HTERT RPE-1 (cell line): Measurements from ENCODE around the gene ZBTB3.
"Not testable (repeated sequence)": the region's sequence is repeated elsewhere in the genome, so short reads cannot be mapped to it uniquely, and the experiment has no call there.

Experiments used
- in situ Hi-C: fragments of 300-500 bp; cut with MboI; formaldehyde crosslinking; loops from 4 replicates; pipeline ENCODE4 v1.14.3; 2020; ENCODE audit warnings: low sequenced_read_pairs

Gene ZBTB3

DNA sequence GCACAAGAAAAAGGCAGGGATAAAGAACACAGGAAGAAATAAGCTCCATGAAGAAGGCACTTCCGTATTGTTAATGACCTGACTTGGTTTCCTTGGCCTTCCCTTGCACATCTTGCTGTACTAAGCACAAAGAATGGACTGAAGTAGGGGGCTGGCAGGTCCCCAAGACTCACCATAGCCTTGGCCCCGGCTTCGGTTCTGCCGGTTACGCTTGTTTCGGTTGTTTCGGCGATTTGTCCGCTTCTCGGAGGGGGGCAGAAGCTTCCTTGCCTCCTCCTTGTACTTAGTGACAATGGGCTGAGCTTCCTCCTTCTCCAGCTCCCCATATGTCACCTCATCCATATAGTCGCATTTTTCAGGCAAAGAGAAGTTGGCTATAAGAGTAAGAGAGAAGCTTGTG, 37.1 kb downstream of the ZBTB3 start:
- in situ Hi-C loops, result no loop called here

DNA sequence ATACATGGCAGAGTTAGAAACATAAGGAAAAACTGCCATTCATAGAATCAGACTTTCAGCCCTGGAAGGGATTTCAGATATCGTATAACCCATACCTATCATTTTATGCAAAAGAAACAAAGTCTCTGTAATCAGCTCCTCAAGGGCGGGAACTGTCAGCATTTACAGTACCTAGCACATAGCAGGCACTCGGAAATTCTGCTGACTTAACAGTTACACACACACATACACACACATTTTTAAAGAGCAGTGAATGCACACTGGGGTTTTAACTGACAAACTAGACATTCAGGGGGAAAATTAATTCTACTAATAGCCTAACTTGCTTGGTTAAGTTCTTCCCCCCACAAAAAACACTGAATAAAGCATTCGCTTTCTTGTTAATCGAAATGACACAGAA, 37.8 kb downstream of the ZBTB3 start:
- in situ Hi-C loops, result no loop called here

DNA sequence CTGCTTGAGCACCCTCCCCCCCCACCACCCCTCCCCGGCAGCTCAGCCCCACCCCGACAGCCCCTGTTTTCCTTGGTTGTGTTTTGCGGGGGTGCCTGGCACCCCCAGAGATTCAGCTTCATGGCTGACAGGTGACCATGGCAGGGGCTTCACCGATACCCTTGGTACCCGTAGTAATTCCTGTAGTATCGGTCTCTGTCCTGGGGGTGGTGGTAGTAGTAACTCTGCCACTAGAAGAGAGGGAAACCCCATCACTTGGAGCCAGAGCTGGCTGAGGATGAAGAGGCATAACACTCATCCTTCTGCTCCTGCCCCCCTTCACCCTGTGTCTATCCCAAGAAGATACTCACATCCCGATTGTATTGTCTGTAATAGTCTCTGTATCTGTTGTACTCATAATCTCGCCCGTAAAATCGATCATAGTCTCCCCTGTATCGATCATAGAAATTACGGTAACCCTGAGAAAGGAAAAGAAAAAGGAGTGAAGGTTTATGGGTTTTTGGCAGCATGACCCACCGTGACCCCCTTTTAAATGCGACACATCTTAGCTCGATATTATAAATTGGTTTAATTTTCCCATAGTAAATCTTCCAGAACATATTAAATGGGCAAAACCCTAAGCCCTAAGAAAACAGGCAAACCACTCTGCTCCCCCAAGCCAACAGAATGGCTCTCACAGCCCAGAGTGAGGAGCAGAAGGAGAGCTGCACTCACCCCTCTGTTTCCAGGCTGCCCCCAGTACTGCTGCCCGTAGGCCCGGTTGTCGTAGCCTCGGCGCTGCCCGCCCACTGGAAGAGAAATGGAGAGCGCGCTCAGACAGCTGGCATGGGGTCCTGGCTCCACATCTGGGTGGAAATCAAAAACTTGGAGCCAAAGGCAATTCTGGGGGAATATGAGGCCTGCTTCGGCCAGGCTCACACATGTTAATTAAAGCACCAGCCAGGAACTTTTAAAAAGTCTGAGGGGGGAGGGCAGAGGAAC, 38.5 kb downstream of the ZBTB3 start:
- in situ Hi-C loops, result no loop called here

DNA sequence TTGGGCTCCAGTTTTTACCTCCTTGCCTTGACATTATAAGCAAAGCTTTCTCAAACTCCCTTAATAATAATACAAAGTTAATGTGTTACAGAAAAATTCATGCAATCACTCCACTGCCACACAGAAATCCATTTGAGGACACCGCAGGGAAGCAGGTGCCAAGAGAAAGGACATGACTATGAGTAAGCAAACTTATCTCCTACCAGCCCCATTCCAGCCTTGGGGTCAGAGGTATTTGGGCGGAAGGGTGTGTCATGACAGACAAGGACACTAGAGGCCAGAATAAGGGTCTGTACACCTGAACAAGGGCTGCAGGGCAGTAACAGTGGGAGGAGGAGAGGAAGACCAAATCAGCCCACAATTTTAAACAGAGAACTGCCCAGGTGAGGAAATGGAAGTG, 40.6 kb downstream of the ZBTB3 start:
- in situ Hi-C loops, result no loop called here

DNA sequence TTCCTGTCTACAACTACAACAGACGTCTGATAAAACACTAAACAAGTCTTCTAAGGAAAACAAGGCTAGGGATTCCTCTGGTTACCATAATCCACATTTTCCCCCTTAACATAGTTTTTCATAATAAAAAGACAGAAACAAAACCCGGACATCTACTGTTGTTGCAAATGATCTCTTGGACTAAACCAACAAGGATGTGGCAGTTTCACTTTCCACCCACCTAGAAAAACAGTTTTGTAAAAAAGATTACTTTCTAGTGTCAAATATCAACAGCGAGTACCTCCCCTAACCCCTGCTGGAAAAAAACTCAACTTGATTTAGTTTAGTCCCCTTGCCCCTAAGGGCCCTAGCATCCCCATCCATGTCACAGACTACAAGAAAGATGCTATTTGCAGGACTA, 41.1 kb downstream of the ZBTB3 start:
- in situ Hi-C loops, result no loop called here

DNA sequence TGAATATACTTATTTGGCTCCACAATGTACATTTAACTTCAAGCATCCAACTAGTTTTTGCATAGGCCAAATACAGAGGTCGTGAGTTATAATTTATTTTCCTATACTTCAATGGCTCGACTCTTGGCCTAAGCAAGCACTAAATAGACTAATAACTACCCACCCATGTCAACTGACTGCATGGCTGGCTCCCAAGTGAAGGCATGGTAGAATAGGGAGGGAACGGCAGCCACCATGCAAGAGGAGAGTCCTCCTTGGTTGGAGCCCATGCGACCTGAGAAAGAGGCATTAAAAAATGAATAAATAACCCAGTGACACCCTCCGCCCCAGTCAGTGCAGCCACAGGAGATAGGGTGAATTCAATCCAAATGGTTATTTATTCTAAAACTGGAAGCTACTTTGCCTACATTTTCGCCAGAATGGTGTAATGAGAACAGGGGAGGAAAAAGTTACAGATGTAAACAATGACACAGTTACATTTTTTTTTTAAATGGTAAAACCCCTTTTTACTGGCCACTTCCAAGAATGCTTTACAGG, 41.6 kb downstream of the ZBTB3 start:
- in situ Hi-C loops, result no loop called here

DNA sequence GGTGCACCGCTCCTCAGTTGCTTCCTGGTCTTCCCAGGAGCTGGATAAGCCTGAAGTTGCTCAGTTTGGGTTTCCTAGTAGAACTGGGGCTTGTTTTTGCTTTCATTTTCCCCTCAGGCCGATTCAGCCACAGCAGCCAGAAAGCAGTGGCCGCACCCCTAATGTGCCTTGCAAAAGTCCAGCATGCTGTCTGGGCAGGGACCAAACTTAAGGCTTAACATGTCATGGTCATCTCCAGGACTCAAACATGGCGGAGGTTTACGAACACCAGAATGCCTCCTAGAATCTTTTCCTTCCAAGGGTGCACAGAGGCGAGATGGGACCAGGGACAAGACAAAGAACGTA, 44.0 kb downstream of the ZBTB3 start:
- in situ Hi-C loops, result no loop called here

DNA sequence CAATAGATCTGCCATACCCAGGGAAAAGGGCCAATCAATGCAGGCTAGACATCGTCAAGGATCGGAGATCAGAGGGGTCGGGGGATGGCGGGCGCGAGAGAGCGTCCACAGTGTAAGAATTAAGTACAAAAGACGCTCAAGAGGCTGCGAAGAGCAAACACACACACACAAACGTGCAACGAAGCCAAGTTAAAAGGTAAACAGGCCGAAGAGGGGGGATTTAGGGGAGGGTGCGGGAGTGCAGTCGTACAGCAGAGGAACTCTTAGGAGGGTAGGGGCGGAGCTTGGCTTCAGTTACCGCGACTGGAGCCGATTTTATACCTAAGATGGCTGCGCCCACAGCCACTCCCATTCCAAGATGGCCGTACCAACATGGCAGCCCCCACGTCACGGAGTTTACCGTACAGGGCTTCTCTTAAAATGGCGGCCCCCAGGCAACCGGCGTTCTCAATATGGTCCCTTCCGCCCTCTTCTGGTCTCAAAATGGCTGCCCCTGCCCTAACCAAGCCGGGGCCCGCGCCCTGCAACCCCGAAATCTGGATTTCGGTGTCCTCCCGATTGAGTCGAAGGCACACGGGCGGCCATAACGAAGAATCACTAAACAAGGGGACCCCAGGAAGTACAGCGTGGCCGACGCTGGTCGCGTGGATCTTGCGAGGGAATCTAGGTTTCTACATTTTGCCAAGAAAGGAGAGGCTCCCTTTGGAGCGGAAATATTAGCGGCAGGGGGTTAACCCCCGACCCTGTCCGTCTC, 44.5 kb downstream of the ZBTB3 start:
- in situ Hi-C loops, result no loop called here

DNA sequence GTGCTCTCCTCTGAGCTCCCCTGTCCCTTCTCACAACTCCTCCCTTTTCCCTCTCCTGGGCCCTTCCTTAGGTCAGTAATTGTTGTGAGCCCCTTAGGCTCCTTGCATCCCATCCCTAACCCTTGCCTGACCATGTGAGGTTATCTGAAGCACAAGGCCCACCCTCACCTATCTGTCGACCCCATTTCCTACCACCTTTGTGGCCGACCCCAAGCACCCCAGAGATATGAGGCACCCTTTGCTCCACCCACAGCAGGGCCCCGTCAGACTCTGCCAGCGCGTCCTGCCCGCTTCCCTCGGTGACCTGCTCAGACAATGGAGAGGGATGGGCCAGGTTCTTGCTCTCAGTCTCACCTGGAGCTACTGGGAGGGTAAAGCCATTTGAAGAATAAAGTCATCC, 45.2 kb downstream of the ZBTB3 start:
- in situ Hi-C loops, result no loop called here

DNA sequence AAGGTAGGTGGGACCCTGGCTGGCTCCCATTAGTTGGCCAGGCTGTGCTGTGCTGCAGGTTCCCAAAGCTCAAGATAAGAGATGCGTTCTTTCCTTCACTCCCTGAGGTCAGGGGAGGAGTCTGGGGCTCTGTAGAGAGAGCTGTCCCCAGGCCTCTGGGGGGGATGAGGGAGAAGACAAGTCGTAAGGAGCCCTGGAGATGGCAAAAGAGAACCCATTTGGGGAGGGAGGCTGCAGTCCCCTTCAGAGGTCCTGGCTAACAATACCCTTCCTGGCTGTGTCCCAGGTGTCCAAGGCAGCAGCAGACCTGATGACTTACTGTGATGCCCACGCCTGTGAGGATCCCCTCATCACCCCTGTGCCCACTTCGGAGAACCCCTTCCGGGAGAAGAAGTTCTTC, 45.6 kb downstream of the ZBTB3 start:
- in situ Hi-C loops, result no loop called here

DNA sequence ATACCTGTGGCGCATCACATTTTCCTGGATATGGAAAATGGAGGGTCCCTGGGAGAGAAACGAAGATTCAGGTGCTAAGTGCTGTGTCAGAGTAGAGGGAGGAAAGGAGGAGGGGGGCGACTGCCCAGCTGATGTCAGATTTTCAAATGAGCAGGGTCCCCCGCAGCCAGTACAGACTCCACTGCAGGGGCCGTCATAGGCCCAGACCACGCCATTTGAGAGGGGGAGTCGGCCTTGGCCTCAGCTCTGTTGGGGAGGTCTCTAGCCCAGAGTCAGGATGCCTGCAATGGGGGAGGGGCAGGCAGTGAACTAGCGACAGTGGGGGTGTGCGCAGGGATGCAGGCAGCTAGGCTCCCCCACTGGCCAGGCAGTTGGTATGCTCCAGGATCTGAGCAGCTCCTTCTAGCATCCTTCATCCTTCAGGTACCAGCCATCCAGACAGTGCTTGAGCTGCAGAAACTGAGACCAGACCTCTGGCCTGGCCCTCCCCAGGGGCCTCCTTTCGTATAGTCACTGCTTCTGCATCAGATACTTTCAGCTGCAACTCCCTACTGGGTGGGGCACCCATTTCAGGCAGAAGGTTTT, 46.6 kb downstream of the ZBTB3 start, which contains the start of the genes BSCL2 and GNG3:
Gene BSCL2, minus strand, starts transcription at position 148 of the 585 bp plus-strand sequence. CDS start 229 bp downstream, outside the sequence.
Gene GNG3, plus strand, starts transcription at position 400 of the 585 bp plus-strand sequence. CDS start 620 bp downstream, outside the sequence.
- in situ Hi-C loops, result no loop called here

DNA sequence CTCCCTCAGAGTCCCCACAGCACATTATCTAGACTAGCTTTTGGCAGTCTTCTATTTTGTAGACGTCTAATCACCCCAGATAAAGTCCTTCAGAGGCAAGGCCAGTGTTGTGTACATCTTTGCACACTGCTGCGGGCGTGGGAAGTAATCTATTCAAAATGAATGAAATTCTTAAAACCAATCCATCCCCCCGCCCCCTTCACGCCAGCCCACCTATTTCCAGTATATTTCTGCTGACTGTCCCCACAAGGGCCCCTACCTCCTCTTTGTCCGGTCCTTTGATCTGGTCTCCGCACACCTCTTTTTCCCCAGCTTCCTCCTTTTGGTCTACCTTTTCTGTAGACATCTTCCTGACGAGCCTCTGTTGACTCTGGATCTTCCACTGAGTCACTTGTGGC, 47.1 kb downstream of the ZBTB3 start:
- in situ Hi-C loops, result no loop called here

DNA sequence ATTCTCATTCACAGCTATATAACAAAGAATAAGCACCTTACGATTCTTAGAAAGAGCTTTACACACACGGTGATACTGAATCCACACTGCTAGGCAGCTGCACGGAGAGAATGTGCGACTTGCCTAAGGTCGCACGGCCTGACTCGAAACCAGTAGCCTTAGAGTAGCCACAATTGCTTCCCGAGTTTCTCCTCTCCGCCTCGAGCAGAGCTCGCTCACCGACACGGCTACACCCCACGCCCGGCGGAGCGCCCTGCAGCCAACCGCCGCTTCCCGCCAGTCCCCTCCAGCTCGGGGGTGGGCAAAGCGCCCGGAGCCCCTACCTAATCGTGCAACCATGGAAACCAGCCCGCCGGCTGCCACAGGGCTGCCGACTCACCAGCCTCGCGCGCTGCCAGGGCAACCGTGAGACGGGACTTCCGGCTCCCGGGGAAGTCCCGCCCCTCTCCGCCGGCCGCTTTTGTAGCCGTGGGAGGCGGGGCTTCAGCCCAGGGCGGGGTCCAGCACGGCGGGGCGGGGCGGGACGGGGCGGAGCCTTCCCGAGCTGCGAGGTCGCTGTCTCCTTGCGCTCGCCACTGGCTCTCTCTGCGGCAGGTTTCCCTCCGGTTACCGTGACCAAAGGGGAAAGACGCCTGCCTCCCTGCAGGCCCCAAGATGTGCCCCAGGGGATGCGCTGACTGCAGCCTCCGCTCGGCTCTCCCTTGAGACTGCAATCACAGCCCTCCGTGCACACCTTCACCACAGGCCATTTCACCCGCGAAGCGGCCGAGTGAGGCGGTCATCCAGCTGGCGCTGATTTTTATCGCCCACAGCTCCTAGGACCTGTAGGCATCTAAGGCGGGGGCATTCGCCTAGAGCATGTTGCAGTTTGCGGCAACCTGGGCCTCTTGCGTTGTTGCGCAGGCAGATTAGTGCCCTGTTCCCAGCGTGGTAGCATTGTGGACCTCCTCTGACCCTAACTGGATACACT, 47.8 kb downstream of the ZBTB3 start:
- in situ Hi-C loops, result no loop called here

DNA sequence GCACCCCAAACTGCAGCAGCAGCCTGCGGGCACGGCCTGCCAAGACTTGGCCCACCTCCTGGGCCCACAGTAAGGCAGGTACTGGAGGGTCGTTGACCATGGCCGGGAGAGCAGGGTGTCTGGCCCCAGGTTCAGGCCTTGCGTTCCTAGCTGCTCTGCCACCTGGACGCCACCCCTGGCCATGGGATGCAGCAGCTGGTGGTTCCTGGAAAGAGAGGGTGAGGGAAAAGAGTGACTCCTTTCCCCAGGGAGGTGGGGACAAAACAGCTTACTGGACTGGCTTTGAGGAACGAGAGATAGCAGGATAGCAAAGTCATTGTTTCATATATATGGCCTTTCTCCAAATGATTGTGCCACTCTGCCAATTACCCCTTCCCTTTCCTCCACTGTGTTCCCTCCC, 48.5 kb downstream of the ZBTB3 start:
- in situ Hi-C loops, result no loop called here

DNA sequence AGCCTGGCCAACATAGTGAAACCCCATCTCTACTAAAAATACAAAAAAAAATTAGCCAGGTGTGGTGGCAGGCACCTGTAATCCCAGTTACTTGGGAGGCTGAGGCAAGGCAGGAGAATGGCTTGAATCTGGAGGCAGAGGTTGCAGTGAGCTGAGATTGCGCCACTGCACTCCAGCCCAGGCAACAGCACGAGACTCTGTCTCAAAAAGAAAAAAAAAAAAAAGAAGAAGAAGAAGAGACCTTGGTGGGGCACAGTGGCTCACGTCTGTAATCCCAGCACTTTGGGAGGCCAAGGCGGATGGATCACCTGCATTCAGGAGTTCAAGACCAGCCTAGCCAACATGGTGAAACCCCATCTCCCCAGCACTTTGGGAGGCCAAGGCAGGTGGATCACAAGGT, 50.0 kb downstream of the ZBTB3 start:
- in situ Hi-C loops, result not testable (repeated sequence)

DNA sequence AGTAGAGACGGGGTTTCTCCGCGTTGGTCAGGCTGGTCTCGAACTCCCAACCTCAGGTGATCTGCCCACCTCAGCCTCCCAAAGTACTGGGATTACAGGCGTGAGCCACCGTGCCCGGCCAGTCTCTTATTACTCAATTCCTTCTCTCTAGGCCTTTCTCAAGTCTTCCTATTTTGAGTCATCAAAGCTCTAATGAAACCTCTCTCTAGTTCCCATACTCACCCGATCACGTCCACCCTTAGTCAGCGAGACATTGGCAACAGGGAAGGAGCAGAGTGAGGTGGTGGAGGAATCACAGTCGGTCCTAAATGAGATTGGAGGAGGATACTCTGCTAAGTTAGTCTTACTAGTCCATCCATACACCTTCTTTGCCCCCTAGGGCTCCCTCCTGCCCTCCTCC, 51.7 kb downstream of the ZBTB3 start:
- in situ Hi-C loops, result no loop called here
